HUES6 (cell line): ENCODE results near the gene PROCA1.
"Not testable (repeated sequence)": the region's sequence is repeated elsewhere in the genome, so short reads cannot be mapped to it uniquely, and the experiment has no call there.

Source experiments
- H3K27ac ChIP-seq: 2 replicates; pipeline ENCODE4 v1.7.0; 2013; ENCODE audit warnings: low read depth, mild to moderate bottlenecking, low read length, inconsistent platforms
- H3K27me3 ChIP-seq: 2 replicates; pipeline ENCODE4 v1.6.1; 2013; ENCODE audit warnings: low read length; ENCODE audit not compliant: control insufficient read depth, insufficient read depth
- H3K36me3 ChIP-seq: 2 replicates; pipeline ENCODE4 v1.6.1; 2013; ENCODE audit warnings: low read length; ENCODE audit not compliant: control insufficient read depth, insufficient read depth
- H3K4me1 ChIP-seq: 2 replicates; pipeline ENCODE4 v1.6.1; 2013; ENCODE audit warnings: low read length; ENCODE audit not compliant: control insufficient read depth, insufficient read depth
- H3K4me3 ChIP-seq: 2 replicates; pipeline ENCODE4 v1.5.1; 2013; ENCODE audit warnings: low read depth, low read length
- H3K9ac ChIP-seq: one replicate; pipeline ENCODE4 v1.6.1; 2013; ENCODE audit warnings: mild to moderate bottlenecking, low read length
- H3K9me3 ChIP-seq: 2 replicates; pipeline ENCODE4 v1.6.1; 2013; ENCODE audit warnings: low read depth, low read length; ENCODE audit not compliant: control insufficient read depth, insufficient read depth

PROCA1 gene

GRCh38 chr17:28741358-28742349 lies 30.0 kb upstream of the PROCA1 start:
- peaks cover 51% of the 10 kb centered on the region for H3K36me3 ChIP-seq
- H3K27me3 ChIP-seq: no peaks in the 10 kb centered on the region
- H3K4me3 ChIP-seq: no peak overlapping the region
- H3K9ac ChIP-seq: no peak overlapping the region
- H3K9me3 ChIP-seq: no peaks in the 10 kb centered on the region
- H3K27ac ChIP-seq: no peak overlapping the region
- H3K4me1 ChIP-seq: peaks cover 22% of the 10 kb centered on the region

DNA sequence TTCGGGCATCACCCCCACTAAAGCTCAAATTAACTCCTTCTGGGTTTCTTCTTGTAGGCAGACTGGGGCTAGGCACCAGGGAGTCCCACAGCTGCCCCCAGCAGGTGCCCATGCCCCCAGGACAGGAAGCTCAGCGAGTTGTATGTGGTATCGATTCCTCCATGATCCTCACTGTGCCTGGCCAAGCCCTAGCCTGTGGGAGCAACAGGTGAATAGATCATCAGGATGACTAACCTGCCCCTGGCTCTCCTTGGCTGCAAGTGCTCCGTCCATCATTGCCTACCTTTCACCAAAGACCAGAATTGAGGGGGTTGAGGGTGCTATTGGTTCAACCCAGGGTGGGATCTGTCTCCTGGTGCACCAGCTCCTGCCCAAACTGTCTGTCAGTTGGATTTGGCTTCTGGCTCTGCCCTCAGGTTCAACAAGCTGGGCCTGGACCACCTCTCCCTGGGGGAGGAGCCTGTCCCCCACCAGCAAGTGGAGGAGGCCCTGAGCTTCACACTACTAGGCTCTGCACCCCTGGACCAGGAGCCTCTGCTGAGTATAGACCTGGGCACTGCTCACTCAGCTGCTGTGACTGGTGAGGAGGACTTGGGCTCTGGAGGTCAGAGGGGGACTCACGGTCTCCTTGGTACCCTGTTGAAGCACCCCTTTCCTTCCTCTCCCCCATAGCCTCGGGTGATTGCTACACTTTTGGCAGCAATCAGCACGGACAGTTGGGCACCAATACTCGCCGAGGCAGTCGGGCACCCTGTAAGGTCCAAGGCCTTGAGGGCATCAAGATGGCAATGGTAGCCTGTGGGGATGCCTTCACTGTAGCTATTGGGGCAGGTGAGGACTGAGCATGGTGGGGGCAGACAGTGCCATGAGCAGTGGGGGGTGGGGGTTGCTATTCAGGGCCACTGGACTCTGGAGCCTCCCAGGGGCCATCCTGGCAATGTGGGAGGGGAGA lies 29.0 kb upstream of the PROCA1 start:
- Histone ChIP-seq H3K27me3 (no peaks in the 10 kb centered on the region), H3K36me3 (peaks cover 41% of the 10 kb centered on the region), H3K9me3 (no peaks in the 10 kb centered on the region), H3K27ac (no peak overlapping the region), H3K4me3 (no peak overlapping the region), H3K4me1 (peaks cover 12% of the 10 kb centered on the region), H3K9ac (no peak overlapping the region)

- Histone ChIP-seq H3K36me3 (peaks cover 47% of the 10 kb centered on the region), H3K4me3 (no peak overlapping the region), H3K27ac (no peak overlapping the region)
Observed at GRCh38 chr17:28738680-28739384, 27.1 kb upstream of the PROCA1 start.

GRCh38 chr17:28737770-28738679 lies 26.3 kb upstream of the PROCA1 start:
- Histone ChIP-seq H3K9ac (no peak overlapping the region), H3K9me3 (no peaks in the 10 kb centered on the region), H3K27me3 (no peaks in the 10 kb centered on the region), H3K4me3 (no peak overlapping the region), H3K36me3 (peaks cover 49% of the 10 kb centered on the region), H3K4me1 (peaks cover 15% of the 10 kb centered on the region), H3K27ac (no peak overlapping the region)

More at GRCh38 chr17:28738680-28739384, 27.1 kb upstream of the PROCA1 start:
- Histone ChIP-seq H3K4me1 (peaks cover 15% of the 10 kb centered on the region), H3K27me3 (no peaks in the 10 kb centered on the region), H3K9me3 (no peaks in the 10 kb centered on the region), H3K9ac (no peak overlapping the region)

DNA sequence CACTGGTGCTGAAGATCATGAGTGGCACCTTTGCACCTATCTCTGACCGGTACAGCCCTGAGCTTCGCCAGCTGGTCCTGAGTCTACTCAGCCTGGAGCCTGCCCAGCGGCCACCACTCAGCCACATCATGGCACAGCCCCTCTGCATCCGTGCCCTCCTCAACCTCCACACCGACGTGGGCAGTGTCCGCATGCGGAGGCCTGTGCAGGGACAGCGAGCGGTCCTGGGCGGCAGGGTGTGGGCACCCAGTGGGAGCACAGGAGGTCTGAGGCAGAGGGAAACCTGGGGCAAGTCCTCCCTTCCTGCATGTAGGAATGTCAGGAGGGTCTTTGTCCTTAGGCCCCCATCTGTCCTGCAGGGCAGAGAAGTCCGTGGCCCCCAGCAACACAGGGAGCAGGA lies 25.6 kb upstream of the PROCA1 start:
- H3K27ac ChIP-seq: no peak overlapping the region
- H3K4me1 ChIP-seq: peaks cover 9% of the 10 kb centered on the region; the same call in 1 of the 2 replicates
- H3K36me3 ChIP-seq: peaks cover 49% of the 10 kb centered on the region
- H3K9ac ChIP-seq: no peak overlapping the region
- H3K9me3 ChIP-seq: no peaks in the 10 kb centered on the region
- H3K27me3 ChIP-seq: no peaks in the 10 kb centered on the region
- H3K4me3 ChIP-seq: no peak overlapping the region

- peaks cover 45% of the 10 kb centered on the region for H3K36me3 ChIP-seq
- H3K9ac ChIP-seq, H3K27me3 ChIP-seq, H3K9me3 ChIP-seq, H3K27ac ChIP-seq, H3K4me3 ChIP-seq, H3K4me1 ChIP-seq: not testable (repeated sequence)
Observed at GRCh38 chr17:28735913-28736769, 24.5 kb upstream of the PROCA1 start.

GRCh38 chr17:28735242-28735722 lies 23.6 kb upstream of the PROCA1 start:
- H3K4me3 ChIP-seq: no peak overlapping the region
- H3K36me3 ChIP-seq: peaks cover 38% of the 10 kb centered on the region
- no peaks in the 10 kb centered on the region for H3K27me3 ChIP-seq
- H3K9ac ChIP-seq: no peak overlapping the region
- H3K9me3 ChIP-seq: no peaks in the 10 kb centered on the region
- peaks cover 5% of the 10 kb centered on the region; the same call in 1 of the 2 replicates for H3K4me1 ChIP-seq
- no peak overlapping the region for H3K27ac ChIP-seq

DNA sequence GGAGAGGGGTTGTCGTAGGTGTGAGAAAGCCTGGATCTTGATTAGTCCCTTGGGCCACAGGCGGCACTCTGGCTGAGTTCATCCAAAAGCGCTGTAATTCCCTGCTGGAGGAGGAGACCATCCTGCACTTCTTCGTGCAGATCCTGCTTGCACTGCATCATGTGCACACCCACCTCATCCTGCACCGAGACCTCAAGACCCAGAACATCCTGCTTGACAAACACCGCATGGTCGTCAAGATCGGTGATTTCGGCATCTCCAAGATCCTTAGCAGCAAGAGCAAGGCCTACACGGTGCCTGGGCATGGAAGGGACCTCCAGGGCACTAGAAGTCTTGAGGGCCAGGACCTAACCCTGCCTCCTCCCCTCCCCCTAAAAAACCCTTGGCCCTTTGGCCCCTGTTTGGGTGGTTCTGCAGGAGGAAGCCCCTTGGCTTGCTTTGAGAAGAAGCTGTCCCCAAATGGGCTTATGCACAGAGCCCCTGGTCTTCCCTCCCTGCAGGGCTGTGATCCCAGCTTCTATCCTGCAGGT lies 23.1 kb upstream of the PROCA1 start:
- peaks cover 38% of the 10 kb centered on the region for H3K36me3 ChIP-seq
- H3K4me1 ChIP-seq: peaks cover 5% of the 10 kb centered on the region; the same call in 1 of the 2 replicates
- no peak overlapping the region for H3K9ac ChIP-seq
- H3K9me3 ChIP-seq: no peaks in the 10 kb centered on the region
- H3K27ac ChIP-seq: no peak overlapping the region
- no peaks in the 10 kb centered on the region for H3K27me3 ChIP-seq
- no peak overlapping the region for H3K4me3 ChIP-seq

DNA sequence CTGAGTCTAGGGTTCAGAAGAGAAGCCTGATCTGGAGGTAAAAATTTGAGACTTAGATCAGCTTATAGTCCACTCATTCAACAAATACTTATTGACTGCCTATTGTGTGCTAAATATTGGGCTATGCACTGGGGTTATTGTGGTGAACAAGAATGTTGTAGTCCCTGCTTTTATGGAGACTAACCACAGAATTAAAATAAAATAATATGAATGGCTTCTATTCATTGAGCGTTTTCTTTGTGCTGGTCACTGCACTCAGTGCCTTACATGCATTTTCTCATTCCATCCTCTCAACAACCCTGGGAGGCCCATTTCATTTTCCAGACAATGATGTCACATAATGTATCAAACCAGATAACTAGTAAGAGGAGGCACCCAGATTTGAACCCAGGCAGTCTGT lies 21.7 kb upstream of the PROCA1 start:
- H3K36me3 ChIP-seq: peaks cover 28% of the 10 kb centered on the region
- no peak overlapping the region for H3K9ac ChIP-seq
- H3K4me1 ChIP-seq: peaks cover 5% of the 10 kb centered on the region; the same call in 1 of the 2 replicates
- no peak overlapping the region for H3K27ac ChIP-seq
- no peaks in the 10 kb centered on the region for H3K27me3 ChIP-seq
- H3K4me3 ChIP-seq: no peak overlapping the region
- H3K9me3 ChIP-seq: no peaks in the 10 kb centered on the region
